GM19025 (cell line): ENCODE results near the gene CXCL8.

ENCODE experiments used
- ATAC-seq: cut with Tn5 transposase; IDR thresholded peaks from one replicate; pipeline ENCODE4 v1.9.1; 2021; ENCODE audit warnings: mild to moderate bottlenecking, low read depth, moderate library complexity; ENCODE audit not compliant: unreplicated experiment

CXCL8 gene

GRCh38 chr4:73788411-73788810 lies 48.0 kb downstream of the CXCL8 start:
- ATAC-seq, result no peak
